Liver (tissue), 9 donors: ENCODE measurements around the gene SH2D3C. TPM values are rescaled to one million over a fixed set of nuclear protein-coding genes. Genes with fewer than 3 reads are reported as not detected.
A peak's percentile ranks its signal among the peaks of the same experiment; 100 is the strongest.

Experiments used
- DNase-seq: peaks from one replicate; pipeline ENCODE4 v3.0.0-alpha.2; 2017; ENCODE audit warnings: low spot score
- H3K27ac ChIP-seq, 2 donors: one replicate each; pipeline ENCODE4 v1.7.0; 2013; ENCODE audit warnings: inconsistent platforms in 2 of 2, low read length in 2 of 2, control low read depth in 1 of 2, low read depth in 1 of 2, mild to moderate bottlenecking in 1 of 2
- H3K27me3 ChIP-seq, 4 donors: one replicate each; pipeline versions ENCODE4 v1.6.1 to v1.7.0; 2013; ENCODE audit warnings: low read length in 3 of 4, inconsistent platforms in 1 of 4, mild to moderate bottlenecking in 1 of 4, moderate library complexity in 1 of 4; ENCODE audit not compliant: control insufficient read depth in 4 of 4, insufficient read depth in 4 of 4
- H3K36me3 ChIP-seq, 4 donors: one replicate each; pipeline versions ENCODE4 v1.6.1 to v1.7.0; 2013; ENCODE audit warnings: low read length in 3 of 4, mild to moderate bottlenecking in 3 of 4, low read depth in 1 of 4, moderate library complexity in 1 of 4; ENCODE audit not compliant: control insufficient read depth in 4 of 4, insufficient read depth in 3 of 4
- H3K4me1 ChIP-seq, 4 donors: one replicate each; pipeline versions ENCODE4 v1.6.1 to v1.7.0; 2013; ENCODE audit warnings: low read length in 3 of 4, mild to moderate bottlenecking in 3 of 4, moderate library complexity in 1 of 4; ENCODE audit not compliant: control insufficient read depth in 4 of 4, insufficient read depth in 4 of 4
- H3K4me3 ChIP-seq, 3 donors: one replicate each; pipeline versions ENCODE4 v1.6.1 to v1.7.0; 2013; ENCODE audit warnings: low read length in 3 of 3, control low read depth in 1 of 3, low read depth in 1 of 3, mild to moderate bottlenecking in 1 of 3
- H3K9ac ChIP-seq, 2 donors: one replicate each; pipeline ENCODE4 v1.7.0; 2013; ENCODE audit warnings: low read length in 2 of 2, mild to moderate bottlenecking in 2 of 2, moderate library complexity in 2 of 2, control low read depth in 1 of 2, low read depth in 1 of 2
- H3K9me3 ChIP-seq, 4 donors: one replicate each; pipeline versions ENCODE4 v1.6.1 to v1.7.0; 2013; ENCODE audit warnings: low read length in 3 of 4; ENCODE audit not compliant: control insufficient read depth in 4 of 4
- ATF3 ChIP-seq: IDR thresholded peaks from 2 replicates; pipeline ENCODE4 v1.6.1; 2016; ENCODE audit warnings: antibody characterized with exemption
- EGR1 ChIP-seq, 2 donors: IDR thresholded peaks; 2 replicates each; pipeline ENCODE4 v1.6.1; 2016 to 2018; ENCODE audit warnings: antibody characterized with exemption in 2 of 2, low read depth in 2 of 2
- FOXA1 ChIP-seq: IDR thresholded peaks from 2 replicates; pipeline ENCODE4 v1.6.1; 2016; ENCODE audit warnings: antibody characterized with exemption
- FOXA2 ChIP-seq: IDR thresholded peaks from 2 replicates; pipeline ENCODE4 v1.6.1; 2016; ENCODE audit warnings: antibody characterized with exemption
- GABPA ChIP-seq, 2 donors: IDR thresholded peaks in 1 of 2; conservative IDR thresholded peaks in 1 of 2; 2 replicates each; pipeline ENCODE4 v1.6.1; 2016; ENCODE audit warnings: antibody characterized with exemption in 2 of 2, mild to moderate bottlenecking in 1 of 2, moderate library complexity in 1 of 2
- HNF4G ChIP-seq: IDR thresholded peaks from 2 replicates; pipeline ENCODE4 v1.6.1; 2016; ENCODE audit warnings: antibody characterized with exemption
- JUND ChIP-seq, 2 donors: IDR thresholded peaks; 2 replicates each; pipeline ENCODE4 v1.6.1; 2016; ENCODE audit warnings: antibody characterized with exemption in 2 of 2
- NR2F2 ChIP-seq: IDR thresholded peaks from 2 replicates; pipeline ENCODE4 v1.6.1; 2016; ENCODE audit warnings: antibody characterized with exemption
- RAD21 ChIP-seq, 2 donors: IDR thresholded peaks; 2 replicates each; pipeline ENCODE4 v1.6.1; 2016; ENCODE audit warnings: antibody characterized with exemption in 2 of 2, mild to moderate bottlenecking in 2 of 2
- RXRA ChIP-seq, 2 donors: IDR thresholded peaks; 2 replicates each; pipeline ENCODE4 v1.6.1; 2017 to 2018; ENCODE audit warnings: antibody characterized with exemption in 2 of 2, mild to moderate bottlenecking in 1 of 2
- SP1 ChIP-seq: IDR thresholded peaks from 2 replicates; pipeline ENCODE4 v1.6.1; 2018; ENCODE audit warnings: antibody characterized with exemption, mild to moderate bottlenecking
- TAF1 ChIP-seq: conservative IDR thresholded peaks from 2 replicates; pipeline ENCODE4 v1.6.1; 2016; ENCODE audit warnings: antibody characterized with exemption, mild to moderate bottlenecking
- WGBS: extraction: QIAGEN DNeasy Blood & Tissue Kit; methylation state at CpG from one replicate; pipeline ENCODE4 v1.1.7; 2013; 5-methylcytosine and 5-hydroxymethylcytosine counted together
- polyA plus RNA-seq, 2 donors: library from polyadenylated mRNA; stranded (reverse) in 1 of 2; unstranded in 1 of 2; fragments of 200-250 nt in 1 of 2; fragments of >200 nt in 1 of 2; fragmentation: Nextera tagmentation in 1 of 2; extraction: Ambion mirVana in 1 of 2; gene quantifications; one replicate each; pipeline versions ENCODE4 v1.2.1 to v1.2.3, GENCODE V29; 2013 to 2015
- total RNA-seq, 2 donors: library from RNA; depleted of rRNA; stranded (reverse); fragments of >200 nt; gene quantifications; one replicate each; pipeline ENCODE4 v1.2.3, GENCODE V29; 2014
- TF ChIP-seq, protein P1 (sequence below): IDR thresholded peaks from 2 replicates; pipeline ENCODE4 v1.6.1; 2016; ENCODE audit warnings: antibody characterized with exemption
- TF ChIP-seq, protein P2 (sequence below): fragments of 150-350 bp; IDR thresholded peaks from 2 replicates; pipeline ENCODE4 v1.5.1; 2017; ENCODE audit warnings: improper control_type of control experiment, low read depth, low read length; ENCODE audit not compliant: missing input control
- TF ChIP-seq, protein P3 (sequence below): IDR thresholded peaks from 2 replicates; pipeline ENCODE4 v1.6.1; 2016; ENCODE audit warnings: antibody characterized with exemption, mild to moderate bottlenecking
- donor health status: healthy.
- donor health status: healthy.
- donor health status: healthy.
- donor health status: healthy.
- donor health status: healthy.

Gene SH2D3C
- total and polyA plus RNA-seq, 4 donors, result 2.2 to 5.1 (median 3.9) TPM

DNA sequence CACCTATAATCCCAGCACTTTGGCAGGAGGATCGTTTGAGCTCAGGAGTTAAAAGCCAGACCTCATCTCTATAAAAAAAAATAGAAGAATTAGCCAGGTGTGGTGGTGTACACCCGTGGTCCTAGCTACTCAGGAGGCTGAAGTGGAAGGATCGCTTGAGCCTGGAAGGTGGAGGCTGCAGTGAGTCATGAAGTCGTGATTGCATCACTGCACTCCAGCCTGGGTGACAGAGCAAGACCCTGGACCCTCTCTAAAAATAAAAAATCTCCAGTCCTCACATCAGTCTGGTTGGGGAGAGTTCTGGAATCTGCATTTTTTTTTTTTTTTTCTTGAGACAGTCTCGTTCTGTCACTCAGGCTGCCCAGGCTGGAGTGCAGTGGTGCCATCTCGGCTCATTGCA, 33.5 kb upstream of the SH2D3C start:
- no peak for DNase-seq
- Histone ChIP-seq H3K4me1 (peaks cover 7 to 22% (median 12%) of the 10 kb centered on the region in 4 donors), H3K9ac (no peak overlapping the region), H3K27me3 (no peaks in the 10 kb centered on the region), H3K27ac (no peak overlapping the region), H3K36me3 (peaks cover 26 to 52% (median 32%) of the 10 kb centered on the region in 4 donors), H3K4me3 (no peak overlapping the region), H3K9me3 (no peaks in the 10 kb centered on the region)
- WGBS, result 90% methylated on average over 6 of the region's 6 CpGs
- TF ChIP-seq JUND (IDR thresholded peaks at IDR 0.05) (no peak), TAF1 (no peak), ATF3 (no peak), HNF4G (no peak), RAD21 (IDR thresholded peaks at IDR 0.05) (no peak), NR2F2 (no peak), RXRA (IDR thresholded peaks at IDR 0.05) (no peak), FOXA1 (no peak), GABPA (IDR thresholded peaks at IDR 0.05 in 1 of 2, conservative IDR thresholded peaks at IDR 0.05 in 1 of 2) (no peak), EGR1 (IDR thresholded peaks at IDR 0.05; ENCODE audit: low read depth in 2 of 2) (no peak), SP1 (no peak)
- TF ChIP-seq, protein P1, sequence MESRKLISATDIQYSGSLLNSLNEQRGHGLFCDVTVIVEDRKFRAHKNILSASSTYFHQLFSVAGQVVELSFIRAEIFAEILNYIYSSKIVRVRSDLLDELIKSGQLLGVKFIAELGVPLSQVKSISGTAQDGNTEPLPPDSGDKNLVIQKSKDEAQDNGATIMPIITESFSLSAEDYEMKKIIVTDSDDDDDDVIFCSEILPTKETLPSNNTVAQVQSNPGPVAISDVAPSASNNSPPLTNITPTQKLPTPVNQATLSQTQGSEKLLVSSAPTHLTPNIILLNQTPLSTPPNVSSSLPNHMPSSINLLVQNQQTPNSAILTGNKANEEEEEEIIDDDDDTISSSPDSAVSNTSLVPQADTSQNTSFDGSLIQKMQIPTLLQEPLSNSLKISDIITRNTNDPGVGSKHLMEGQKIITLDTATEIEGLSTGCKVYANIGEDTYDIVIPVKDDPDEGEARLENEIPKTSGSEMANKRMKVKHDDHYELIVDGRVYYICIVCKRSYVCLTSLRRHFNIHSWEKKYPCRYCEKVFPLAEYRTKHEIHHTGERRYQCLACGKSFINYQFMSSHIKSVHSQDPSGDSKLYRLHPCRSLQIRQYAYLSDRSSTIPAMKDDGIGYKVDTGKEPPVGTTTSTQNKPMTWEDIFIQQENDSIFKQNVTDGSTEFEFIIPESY, result no peak
- TF ChIP-seq, protein P2, sequence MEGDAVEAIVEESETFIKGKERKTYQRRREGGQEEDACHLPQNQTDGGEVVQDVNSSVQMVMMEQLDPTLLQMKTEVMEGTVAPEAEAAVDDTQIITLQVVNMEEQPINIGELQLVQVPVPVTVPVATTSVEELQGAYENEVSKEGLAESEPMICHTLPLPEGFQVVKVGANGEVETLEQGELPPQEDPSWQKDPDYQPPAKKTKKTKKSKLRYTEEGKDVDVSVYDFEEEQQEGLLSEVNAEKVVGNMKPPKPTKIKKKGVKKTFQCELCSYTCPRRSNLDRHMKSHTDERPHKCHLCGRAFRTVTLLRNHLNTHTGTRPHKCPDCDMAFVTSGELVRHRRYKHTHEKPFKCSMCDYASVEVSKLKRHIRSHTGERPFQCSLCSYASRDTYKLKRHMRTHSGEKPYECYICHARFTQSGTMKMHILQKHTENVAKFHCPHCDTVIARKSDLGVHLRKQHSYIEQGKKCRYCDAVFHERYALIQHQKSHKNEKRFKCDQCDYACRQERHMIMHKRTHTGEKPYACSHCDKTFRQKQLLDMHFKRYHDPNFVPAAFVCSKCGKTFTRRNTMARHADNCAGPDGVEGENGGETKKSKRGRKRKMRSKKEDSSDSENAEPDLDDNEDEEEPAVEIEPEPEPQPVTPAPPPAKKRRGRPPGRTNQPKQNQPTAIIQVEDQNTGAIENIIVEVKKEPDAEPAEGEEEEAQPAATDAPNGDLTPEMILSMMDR, result no peak
- TF ChIP-seq, protein P3, sequence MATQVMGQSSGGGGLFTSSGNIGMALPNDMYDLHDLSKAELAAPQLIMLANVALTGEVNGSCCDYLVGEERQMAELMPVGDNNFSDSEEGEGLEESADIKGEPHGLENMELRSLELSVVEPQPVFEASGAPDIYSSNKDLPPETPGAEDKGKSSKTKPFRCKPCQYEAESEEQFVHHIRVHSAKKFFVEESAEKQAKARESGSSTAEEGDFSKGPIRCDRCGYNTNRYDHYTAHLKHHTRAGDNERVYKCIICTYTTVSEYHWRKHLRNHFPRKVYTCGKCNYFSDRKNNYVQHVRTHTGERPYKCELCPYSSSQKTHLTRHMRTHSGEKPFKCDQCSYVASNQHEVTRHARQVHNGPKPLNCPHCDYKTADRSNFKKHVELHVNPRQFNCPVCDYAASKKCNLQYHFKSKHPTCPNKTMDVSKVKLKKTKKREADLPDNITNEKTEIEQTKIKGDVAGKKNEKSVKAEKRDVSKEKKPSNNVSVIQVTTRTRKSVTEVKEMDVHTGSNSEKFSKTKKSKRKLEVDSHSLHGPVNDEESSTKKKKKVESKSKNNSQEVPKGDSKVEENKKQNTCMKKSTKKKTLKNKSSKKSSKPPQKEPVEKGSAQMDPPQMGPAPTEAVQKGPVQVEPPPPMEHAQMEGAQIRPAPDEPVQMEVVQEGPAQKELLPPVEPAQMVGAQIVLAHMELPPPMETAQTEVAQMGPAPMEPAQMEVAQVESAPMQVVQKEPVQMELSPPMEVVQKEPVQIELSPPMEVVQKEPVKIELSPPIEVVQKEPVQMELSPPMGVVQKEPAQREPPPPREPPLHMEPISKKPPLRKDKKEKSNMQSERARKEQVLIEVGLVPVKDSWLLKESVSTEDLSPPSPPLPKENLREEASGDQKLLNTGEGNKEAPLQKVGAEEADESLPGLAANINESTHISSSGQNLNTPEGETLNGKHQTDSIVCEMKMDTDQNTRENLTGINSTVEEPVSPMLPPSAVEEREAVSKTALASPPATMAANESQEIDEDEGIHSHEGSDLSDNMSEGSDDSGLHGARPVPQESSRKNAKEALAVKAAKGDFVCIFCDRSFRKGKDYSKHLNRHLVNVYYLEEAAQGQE, result no peak

DNA sequence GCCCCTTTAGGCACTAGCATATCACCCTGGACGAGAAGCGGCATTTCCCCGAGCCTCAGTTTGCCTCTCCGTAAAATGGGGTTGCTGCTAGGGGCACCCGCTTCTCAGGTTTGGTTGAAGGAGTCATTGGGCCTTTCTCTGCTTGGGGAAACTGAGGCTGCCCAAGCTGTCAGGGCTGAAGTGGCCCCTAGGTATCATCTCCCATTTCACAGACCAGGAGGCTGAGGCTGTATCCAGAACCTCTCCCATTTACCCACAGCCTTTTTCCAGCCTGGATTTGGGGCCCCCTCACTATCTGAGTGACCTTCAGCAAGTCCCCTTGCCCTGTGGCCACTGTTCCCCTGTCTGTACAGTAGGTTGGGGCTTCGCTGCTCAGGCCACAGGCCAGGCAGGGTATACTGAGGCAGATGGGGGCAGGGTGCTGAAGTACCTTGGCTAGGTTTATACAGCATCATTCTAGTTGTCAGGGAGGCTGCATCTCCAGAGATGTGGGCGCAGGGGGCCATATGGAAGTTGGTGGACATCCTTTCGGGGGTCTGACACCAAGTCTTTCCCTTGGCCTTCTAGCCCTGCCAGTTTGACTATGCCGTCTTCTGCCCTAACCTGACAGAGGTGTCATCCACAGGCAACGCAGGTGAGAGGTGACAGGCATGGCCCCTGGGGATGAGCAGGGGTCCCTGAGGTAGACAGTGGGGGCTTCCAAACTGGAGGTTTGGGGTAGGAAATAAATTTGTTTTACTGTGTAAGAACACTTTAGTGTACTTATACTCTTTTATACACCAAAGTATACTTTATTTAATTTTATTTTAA, 32.1 kb upstream of the SH2D3C start:
- no peaks in the 10 kb centered on the region for H3K27me3 ChIP-seq
- no peak overlapping the region for H3K4me3 ChIP-seq
- H3K27ac ChIP-seq, result peak overlapping the region in 1 of 2 donors; percentile 10
- no peaks in the 10 kb centered on the region for H3K9me3 ChIP-seq
- no peak overlapping the region for H3K9ac ChIP-seq
- 96% methylated on average over 10 of the region's 10 CpGs for WGBS
- no peak for DNase-seq
- peaks cover 24 to 53% (median 34%) of the 10 kb centered on the region in 4 donors for H3K36me3 ChIP-seq
- peaks cover 7 to 22% (median 12%) of the 10 kb centered on the region in 4 donors for H3K4me1 ChIP-seq
- TF ChIP-seq GABPA (IDR thresholded peaks at IDR 0.05 in 1 of 2, conservative IDR thresholded peaks at IDR 0.05 in 1 of 2), result no peak
- TF ChIP-seq, protein P3, result no peak
- TF ChIP-seq, protein P1, result no peak
- TF ChIP-seq SP1, result no peak
- TF ChIP-seq HNF4G, result no peak
- no peak for TF ChIP-seq FOXA1
- no peak for TF ChIP-seq FOXA2
- TF ChIP-seq TAF1, result no peak
